MM.1S (cell line): ENCODE measurements around the gene ITGB5.

Experiments used
- DNase-seq: peaks from one replicate; pipeline ENCODE4 v3.0.0-alpha.2; 2015
- H2AFZ ChIP-seq: fragments of 300-600 bp; sonication (generic); 2 replicates; pipeline ENCODE4 v1.6.0; 2016; ENCODE audit warnings: antibody characterized with exemption, low read length
- H3F3A ChIP-seq: fragments of 300-600 bp; sonication (generic); 2 replicates; pipeline ENCODE4 v1.6.1; 2016; ENCODE audit warnings: mild to moderate bottlenecking, antibody characterized with exemption, low read length, moderate library complexity, mixed read lengths; ENCODE audit not compliant: insufficient read depth
- H3K27ac ChIP-seq: fragments of 300-600 bp; sonication (generic); 2 replicates; pipeline ENCODE4 v1.5.1; 2016; ENCODE audit warnings: mild to moderate bottlenecking, low read length
- H3K27me3 ChIP-seq: fragments of 300-600 bp; sonication (generic); replicated peaks from 2 replicates; pipeline ENCODE4 v1.6.0; 2016; ENCODE audit warnings: low read length; ENCODE audit not compliant: insufficient read depth
- H3K36me3 ChIP-seq: fragments of 300-600 bp; sonication (generic); replicated peaks from 2 replicates; pipeline ENCODE4 v1.6.1; 2016; ENCODE audit warnings: mild to moderate bottlenecking, low read length, mixed read lengths; ENCODE audit not compliant: insufficient read depth
- H3K4me1 ChIP-seq: fragments of 300-600 bp; sonication (generic); 2 replicates; pipeline ENCODE4 v1.6.1; 2016; ENCODE audit warnings: low read length, mixed read lengths
- H3K4me2 ChIP-seq: fragments of 300-600 bp; sonication (generic); 2 replicates; pipeline ENCODE4 v1.6.0; 2016; ENCODE audit warnings: low read depth, low read length
- H3K4me3 ChIP-seq: fragments of 300-600 bp; sonication (generic); 2 replicates; pipeline ENCODE4 v1.5.1; 2016; ENCODE audit warnings: low read length, mixed read lengths
- H3K79me2 ChIP-seq: fragments of 300-600 bp; sonication (generic); 2 replicates; pipeline ENCODE4 v1.6.1; 2016; ENCODE audit warnings: mixed run types, low read length, mixed read lengths
- H3K9ac ChIP-seq: fragments of 300-600 bp; sonication (generic); 2 replicates; pipeline ENCODE4 v1.6.1; 2016; ENCODE audit warnings: low read length, mixed read lengths
- H3K9me2 ChIP-seq: fragments of 300-600 bp; sonication (generic); replicated peaks from 2 replicates; pipeline ENCODE4 v1.6.1; 2016; ENCODE audit warnings: mild to moderate bottlenecking, low read length, mixed read lengths; ENCODE audit not compliant: insufficient read depth
- H3K9me3 ChIP-seq: fragments of 300-600 bp; sonication (generic); replicated peaks from 2 replicates; pipeline ENCODE4 v1.6.1; 2016; ENCODE audit warnings: mild to moderate bottlenecking, low read length, mixed read lengths; ENCODE audit not compliant: insufficient read depth
- H4K20me1 ChIP-seq: fragments of 300-600 bp; sonication (generic); 2 replicates; pipeline ENCODE4 v1.6.1; 2016; ENCODE audit warnings: mild to moderate bottlenecking, low read length, moderate library complexity, mixed read lengths; ENCODE audit not compliant: insufficient read depth
- EZH2 ChIP-seq: fragments of 300-600 bp; sonication (generic); optimal IDR thresholded peaks from 2 replicates; pipeline ENCODE3; 2017; ENCODE audit warnings: low read depth, mild to moderate bottlenecking, antibody characterized with exemption, low read length, mixed read lengths
- EZH2phosphoT487 ChIP-seq: fragments of 300-600 bp; sonication (generic); IDR thresholded peaks from 2 replicates; pipeline ENCODE4 v1.6.1; 2018; ENCODE audit warnings: antibody characterized with exemption, low read length
- TF ChIP-seq, protein P1 (sequence below): fragments of 300-600 bp; sonication (generic); IDR thresholded peaks from 2 replicates; pipeline ENCODE4 v1.5.1; 2016; ENCODE audit warnings: antibody characterized with exemption, low read length, mixed read lengths

The ITGB5 gene

DNA sequence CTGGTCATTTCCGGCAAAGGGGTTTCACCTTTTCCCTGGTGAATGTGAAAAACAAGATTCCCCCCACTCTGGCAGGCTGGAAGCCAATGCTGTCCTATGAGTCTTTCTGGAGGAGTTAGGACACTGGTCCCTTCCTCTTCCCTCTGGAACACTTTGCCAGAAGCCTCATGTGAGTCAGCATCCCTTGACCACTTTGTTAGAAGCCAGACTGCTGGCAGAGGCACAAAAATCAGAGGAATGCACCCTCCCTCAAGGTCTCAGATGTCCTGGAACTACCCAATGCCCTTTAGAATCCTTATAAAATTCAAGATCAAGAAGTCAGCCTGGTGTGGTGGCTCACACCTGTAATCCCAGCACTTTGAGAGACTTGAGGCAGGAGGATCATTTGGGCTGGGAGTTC is 26.6 kb downstream of the ITGB5 start:
- Histone ChIP-seq H3K27me3 (no peaks in the 10 kb centered on the region), H3K4me3 (no peak overlapping the region), H3K9me2 (no peaks in the 10 kb centered on the region), H4K20me1 (no peaks in the 10 kb centered on the region), H3K27ac (no peak overlapping the region), H3F3A (no peaks in the 10 kb centered on the region), H2AFZ (no peak overlapping the region), H3K9ac (no peak overlapping the region), H3K36me3 (no peaks in the 10 kb centered on the region), H3K4me1 (no peaks in the 10 kb centered on the region), H3K79me2 (no peaks in the 10 kb centered on the region), H3K9me3 (no peaks in the 10 kb centered on the region), H3K4me2 (no peak overlapping the region)
- no peak for DNase-seq
- TF ChIP-seq, protein P1, sequence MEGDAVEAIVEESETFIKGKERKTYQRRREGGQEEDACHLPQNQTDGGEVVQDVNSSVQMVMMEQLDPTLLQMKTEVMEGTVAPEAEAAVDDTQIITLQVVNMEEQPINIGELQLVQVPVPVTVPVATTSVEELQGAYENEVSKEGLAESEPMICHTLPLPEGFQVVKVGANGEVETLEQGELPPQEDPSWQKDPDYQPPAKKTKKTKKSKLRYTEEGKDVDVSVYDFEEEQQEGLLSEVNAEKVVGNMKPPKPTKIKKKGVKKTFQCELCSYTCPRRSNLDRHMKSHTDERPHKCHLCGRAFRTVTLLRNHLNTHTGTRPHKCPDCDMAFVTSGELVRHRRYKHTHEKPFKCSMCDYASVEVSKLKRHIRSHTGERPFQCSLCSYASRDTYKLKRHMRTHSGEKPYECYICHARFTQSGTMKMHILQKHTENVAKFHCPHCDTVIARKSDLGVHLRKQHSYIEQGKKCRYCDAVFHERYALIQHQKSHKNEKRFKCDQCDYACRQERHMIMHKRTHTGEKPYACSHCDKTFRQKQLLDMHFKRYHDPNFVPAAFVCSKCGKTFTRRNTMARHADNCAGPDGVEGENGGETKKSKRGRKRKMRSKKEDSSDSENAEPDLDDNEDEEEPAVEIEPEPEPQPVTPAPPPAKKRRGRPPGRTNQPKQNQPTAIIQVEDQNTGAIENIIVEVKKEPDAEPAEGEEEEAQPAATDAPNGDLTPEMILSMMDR: no peak
- TF ChIP-seq EZH2 (no peak), EZH2phosphoT487 (no peak)

GRCh38 chr3:124859025-124859424 is 28.1 kb downstream of the ITGB5 start:
- Histone ChIP-seq H3K27ac (no peak overlapping the region), H3K4me1 (no peaks in the 10 kb centered on the region), H3K4me3 (no peak overlapping the region), H3F3A (no peaks in the 10 kb centered on the region), H3K27me3 (no peaks in the 10 kb centered on the region), H4K20me1 (no peaks in the 10 kb centered on the region), H3K9me3 (no peaks in the 10 kb centered on the region), H3K9me2 (no peaks in the 10 kb centered on the region), H3K36me3 (no peaks in the 10 kb centered on the region), H3K4me2 (no peak overlapping the region), H2AFZ (no peak overlapping the region), H3K79me2 (no peaks in the 10 kb centered on the region), H3K9ac (no peak overlapping the region)
- no peak for DNase-seq
- no peak for TF ChIP-seq EZH2phosphoT487
- TF ChIP-seq, protein P1: no peak
- no peak for TF ChIP-seq EZH2

DNA sequence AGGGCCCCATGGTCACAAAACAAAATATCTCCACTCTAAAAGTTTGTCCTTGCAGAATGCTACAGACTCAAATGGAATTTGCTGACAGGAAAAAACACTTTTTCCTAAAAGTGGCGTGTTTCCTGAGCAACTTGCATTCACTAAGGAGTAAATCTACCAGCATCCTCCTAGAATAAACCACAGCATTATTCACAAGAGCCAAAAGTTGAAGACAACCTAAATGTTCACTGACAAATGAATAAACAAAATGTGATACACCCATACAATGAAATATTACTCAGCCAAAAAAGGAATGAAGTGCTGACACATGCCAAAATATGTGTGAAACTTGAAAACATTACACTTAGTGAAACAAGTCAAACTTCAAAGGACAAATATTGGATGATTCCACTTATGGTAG is 28.9 kb downstream of the ITGB5 start:
- H3K9me3 ChIP-seq: no peaks in the 10 kb centered on the region
- no peaks in the 10 kb centered on the region for H3K9me2 ChIP-seq
- H3K4me2 ChIP-seq: no peak overlapping the region
- H3K79me2 ChIP-seq: no peaks in the 10 kb centered on the region
- H2AFZ ChIP-seq: no peak overlapping the region
- no peaks in the 10 kb centered on the region for H3F3A ChIP-seq
- TF ChIP-seq EZH2: no peak
- TF ChIP-seq, protein P1: no peak
- TF ChIP-seq EZH2phosphoT487: no peak
- H3K9ac ChIP-seq: no peak overlapping the region
- H4K20me1 ChIP-seq: no peaks in the 10 kb centered on the region
- H3K4me3 ChIP-seq: no peak overlapping the region
- H3K4me1 ChIP-seq: no peaks in the 10 kb centered on the region
- no peak for DNase-seq
- H3K27ac ChIP-seq: no peak overlapping the region
- no peaks in the 10 kb centered on the region for H3K36me3 ChIP-seq
- H3K27me3 ChIP-seq: no peaks in the 10 kb centered on the region

DNA sequence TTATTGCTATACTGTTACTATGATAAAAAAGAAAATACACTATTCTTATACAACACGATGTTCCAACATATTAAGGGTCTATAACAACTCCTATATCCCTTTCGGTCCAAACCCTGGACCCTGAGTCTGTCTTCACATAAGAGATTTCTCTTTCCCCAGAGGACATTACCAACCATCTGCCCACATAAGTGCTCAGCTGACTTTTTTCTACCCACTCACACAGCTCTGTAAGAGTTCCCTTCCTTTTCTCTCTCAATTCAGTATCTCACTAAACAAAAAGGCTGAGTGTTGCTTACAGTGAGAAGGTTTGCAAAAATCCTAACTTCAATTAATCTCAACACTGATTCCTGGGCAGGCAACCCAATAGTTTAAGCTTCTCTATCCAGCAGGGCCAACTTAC is 30.5 kb downstream of the ITGB5 start:
- Histone ChIP-seq H3K4me3 (no peak overlapping the region), H3K9me3 (no peaks in the 10 kb centered on the region), H2AFZ (no peak overlapping the region), H3K9ac (no peak overlapping the region), H3K27me3 (no peaks in the 10 kb centered on the region), H3K79me2 (no peaks in the 10 kb centered on the region), H4K20me1 (no peaks in the 10 kb centered on the region), H3K36me3 (no peaks in the 10 kb centered on the region), H3F3A (no peaks in the 10 kb centered on the region), H3K9me2 (no peaks in the 10 kb centered on the region), H3K27ac (no peak overlapping the region), H3K4me1 (no peaks in the 10 kb centered on the region), H3K4me2 (no peak overlapping the region)
- TF ChIP-seq, protein P1: no peak
- TF ChIP-seq EZH2phosphoT487 (no peak), EZH2 (no peak)
- no peak for DNase-seq
